Dendritic cell treated with granulocyte-macrophage colony-stimulating factor and Interleukin-4, amounts not matched to agents 40 ng/mL and 50 ng/mL, for 4 days (primary cell): ENCODE data around the gene IQCE.
"Not testable (repeated sequence)": the region's sequence is repeated elsewhere in the genome, so short reads cannot be mapped to it uniquely, and the experiment has no call there.

Experiments used
- H3K27ac Mint-ChIP-seq: one replicate; pipeline ENCODE4 v1.8.0; 2022; ENCODE audit warnings: mild to moderate bottlenecking, mixed read lengths
- H3K27me3 Mint-ChIP-seq: one replicate; pipeline ENCODE4 v1.8.0; 2022; ENCODE audit warnings: mild to moderate bottlenecking, mixed read lengths
- H3K36me3 Mint-ChIP-seq: one replicate; pipeline ENCODE4 v1.8.0; 2022; ENCODE audit warnings: low read depth, mixed read lengths
- H3K4me1 Mint-ChIP-seq: one replicate; pipeline ENCODE4 v1.8.0; 2022; ENCODE audit warnings: low read depth, mixed read lengths
- H3K4me3 Mint-ChIP-seq: one replicate; pipeline ENCODE4 v1.8.0; 2022; ENCODE audit warnings: mild to moderate bottlenecking, moderate library complexity, mixed read lengths
- H3K9me3 Mint-ChIP-seq: one replicate; pipeline ENCODE4 v1.8.0; 2022; ENCODE audit warnings: mixed read lengths
- intact Hi-C: fragments of 100-400 bp; cut with micrococcal nuclease; formaldehyde crosslinking; loops from one replicate; pipeline ENCODE4 v1.15.0; 2022

Gene IQCE

GRCh38 chr7:2607122-2607922, 48.5 kb downstream of the IQCE start:
- Mint-ChIP-seq H3K36me3 (peaks cover 47% of the 10 kb centered on the region), H3K4me3 (peak overlapping the region; percentile 59), H3K27ac (peak overlapping the region; percentile 99), H3K27me3 (no peaks in the 10 kb centered on the region), H3K9me3 (no peaks in the 10 kb centered on the region), H3K4me1 (peaks cover 77% of the 10 kb centered on the region)
- intact Hi-C loops: loop anchor here (5.0 kb wide), 1 partner anchor 40 kb away; no protein-coding TSS in a partner anchor

DNA sequence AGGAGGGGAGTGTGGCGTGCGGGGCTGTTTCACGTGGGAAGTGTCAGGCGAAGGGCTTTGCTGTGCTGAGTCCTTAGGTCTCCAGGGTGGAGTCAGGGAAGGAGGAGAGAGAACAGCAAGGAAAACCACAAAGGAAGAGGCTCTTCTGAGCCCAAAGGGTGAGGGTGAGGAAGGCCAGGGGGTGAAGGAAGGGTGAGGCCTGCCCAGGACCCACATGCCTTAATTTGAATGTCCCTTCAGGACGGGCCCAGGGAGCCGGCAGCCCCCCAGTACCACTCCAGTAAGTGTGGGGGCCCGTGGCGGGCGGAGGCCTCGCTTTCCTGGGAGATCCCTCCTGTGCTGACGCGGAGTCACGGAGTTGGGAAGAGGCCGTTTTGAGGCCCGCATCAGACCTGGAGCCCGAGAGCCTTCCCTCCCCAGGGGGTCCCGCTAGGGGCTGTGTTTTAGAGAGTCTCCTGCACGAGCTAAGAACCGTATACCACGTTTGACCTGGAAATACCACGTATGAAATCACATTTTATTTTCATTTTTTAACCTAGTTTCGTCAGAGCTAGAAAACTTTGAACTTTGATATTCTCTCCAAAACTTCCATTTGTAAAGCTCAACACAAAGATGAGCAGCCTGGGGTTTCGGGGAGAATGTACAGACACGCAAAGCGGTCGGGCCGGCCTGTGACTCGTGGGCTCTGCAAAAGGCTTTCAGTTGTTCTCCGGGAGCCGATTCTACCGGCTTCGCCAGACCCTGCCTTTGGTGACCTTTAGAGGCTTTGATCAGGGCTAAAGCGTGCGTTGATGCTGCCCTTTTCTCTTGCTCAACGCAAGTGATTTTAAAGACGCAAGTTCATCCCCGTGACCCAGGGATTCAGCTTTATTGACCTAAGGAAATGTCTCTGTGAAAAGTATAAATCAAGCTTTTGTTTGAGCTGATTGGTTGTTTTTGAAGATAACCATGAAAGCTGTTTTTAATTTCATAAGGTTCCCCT, 49.4 kb downstream of the IQCE start:
- Mint-ChIP-seq H3K4me3 (peak overlapping the region; percentile 66), H3K27me3 (peaks cover under 1% of the 10 kb centered on the region), H3K9me3 (no peaks in the 10 kb centered on the region), H3K36me3 (peaks cover 38% of the 10 kb centered on the region), H3K27ac (peak overlapping the region; percentile 99), H3K4me1 (peaks cover 77% of the 10 kb centered on the region)
- intact Hi-C loops: loop anchor here (5.0 kb wide), 1 partner anchor 39 kb away; no protein-coding TSS in a partner anchor

GRCh38 chr7:2608921-2609411, 50.2 kb downstream of the IQCE start:
- H3K36me3 Mint-ChIP-seq: peaks cover 31% of the 10 kb centered on the region
- H3K9me3 Mint-ChIP-seq: no peaks in the 10 kb centered on the region
- H3K27ac Mint-ChIP-seq: peak overlapping the region; percentile 99
- H3K27me3 Mint-ChIP-seq: peaks cover 5% of the 10 kb centered on the region
- peaks cover 82% of the 10 kb centered on the region for H3K4me1 Mint-ChIP-seq
- intact Hi-C loops: loop anchor here (5.0 kb wide), 1 partner anchor 38 kb away; no protein-coding TSS in a partner anchor
- peak overlapping the region; percentile 66 for H3K4me3 Mint-ChIP-seq

GRCh38 chr7:2609646-2610045, 50.9 kb downstream of the IQCE start:
- Mint-ChIP-seq H3K4me3 (peak overlapping the region; percentile 66), H3K4me1 (peaks cover 88% of the 10 kb centered on the region), H3K27ac (peak overlapping the region; percentile 99), H3K36me3 (peaks cover 26% of the 10 kb centered on the region)
- intact Hi-C loops: loop anchor here (5.0 kb wide), 1 partner anchor 38 kb away; no protein-coding TSS in a partner anchor
- not testable (repeated sequence) for H3K27me3 Mint-ChIP-seq, H3K9me3 Mint-ChIP-seq

GRCh38 chr7:2610466-2610865, 51.7 kb downstream of the IQCE start:
- intact Hi-C loops: no loop called here
- H3K4me1 Mint-ChIP-seq: peaks cover 90% of the 10 kb centered on the region
- H3K36me3 Mint-ChIP-seq: peaks cover 21% of the 10 kb centered on the region
- no peaks in the 10 kb centered on the region for H3K9me3 Mint-ChIP-seq
- H3K27me3 Mint-ChIP-seq: peaks cover 13% of the 10 kb centered on the region
- peak overlapping the region; percentile 34 for H3K4me3 Mint-ChIP-seq
- H3K27ac Mint-ChIP-seq: peak overlapping the region; percentile 99

DNA sequence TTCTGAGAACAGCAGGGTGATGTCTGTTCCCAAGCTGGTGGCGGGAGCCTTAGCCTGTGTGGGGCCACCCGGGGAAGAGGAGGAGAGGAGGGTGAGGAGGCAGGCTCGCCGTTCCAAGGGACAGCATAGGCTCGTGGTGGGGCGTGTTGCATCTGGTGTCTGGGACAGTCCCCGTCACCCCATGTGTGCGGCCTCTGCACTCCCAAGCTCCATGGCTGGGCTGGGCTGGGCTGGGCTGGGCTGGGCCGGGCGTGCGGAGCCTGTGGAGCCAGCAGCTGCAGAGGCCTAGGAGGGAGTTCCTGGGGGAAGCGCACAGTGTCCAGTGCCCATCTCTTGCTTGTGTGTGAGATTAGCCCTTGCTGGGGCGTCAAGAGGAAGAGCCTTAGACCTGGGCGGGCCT, 52.1 kb downstream of the IQCE start:
- peaks cover 86% of the 10 kb centered on the region for H3K4me1 Mint-ChIP-seq
- peaks cover 13% of the 10 kb centered on the region for H3K27me3 Mint-ChIP-seq
- peak overlapping the region; percentile 99 for H3K27ac Mint-ChIP-seq
- H3K36me3 Mint-ChIP-seq: peaks cover 16% of the 10 kb centered on the region
- no peaks in the 10 kb centered on the region for H3K9me3 Mint-ChIP-seq
- no peak overlapping the region for H3K4me3 Mint-ChIP-seq
- intact Hi-C loops: no loop called here

GRCh38 chr7:2611401-2611800, 52.6 kb downstream of the IQCE start:
- peaks cover 13% of the 10 kb centered on the region for H3K27me3 Mint-ChIP-seq
- H3K36me3 Mint-ChIP-seq: peaks cover 15% of the 10 kb centered on the region
- intact Hi-C loops: no loop called here
- no peak overlapping the region for H3K4me3 Mint-ChIP-seq
- peak overlapping the region; percentile 99 for H3K27ac Mint-ChIP-seq
- H3K4me1 Mint-ChIP-seq: peaks cover 81% of the 10 kb centered on the region
- no peaks in the 10 kb centered on the region for H3K9me3 Mint-ChIP-seq

GRCh38 chr7:2611922-2612321, 53.1 kb downstream of the IQCE start:
- H3K4me3 Mint-ChIP-seq: no peak overlapping the region
- intact Hi-C loops: no loop called here
- H3K27ac Mint-ChIP-seq: peak overlapping the region; percentile 99

GRCh38 chr7:2612445-2613097, 53.8 kb downstream of the IQCE start:
- H3K4me1 Mint-ChIP-seq: peaks cover 74% of the 10 kb centered on the region
- peak overlapping the region; percentile 99 for H3K27ac Mint-ChIP-seq
- no peak overlapping the region for H3K4me3 Mint-ChIP-seq
- H3K27me3 Mint-ChIP-seq: peaks cover 14% of the 10 kb centered on the region
- H3K9me3 Mint-ChIP-seq: no peaks in the 10 kb centered on the region
- intact Hi-C loops: no loop called here
- peaks cover 15% of the 10 kb centered on the region for H3K36me3 Mint-ChIP-seq

More at GRCh38 chr7:2611922-2612321, 53.1 kb downstream of the IQCE start:
- Mint-ChIP-seq H3K9me3 (no peaks in the 10 kb centered on the region), H3K36me3 (peaks cover 15% of the 10 kb centered on the region), H3K27me3 (peaks cover 13% of the 10 kb centered on the region), H3K4me1 (peaks cover 76% of the 10 kb centered on the region)

DNA sequence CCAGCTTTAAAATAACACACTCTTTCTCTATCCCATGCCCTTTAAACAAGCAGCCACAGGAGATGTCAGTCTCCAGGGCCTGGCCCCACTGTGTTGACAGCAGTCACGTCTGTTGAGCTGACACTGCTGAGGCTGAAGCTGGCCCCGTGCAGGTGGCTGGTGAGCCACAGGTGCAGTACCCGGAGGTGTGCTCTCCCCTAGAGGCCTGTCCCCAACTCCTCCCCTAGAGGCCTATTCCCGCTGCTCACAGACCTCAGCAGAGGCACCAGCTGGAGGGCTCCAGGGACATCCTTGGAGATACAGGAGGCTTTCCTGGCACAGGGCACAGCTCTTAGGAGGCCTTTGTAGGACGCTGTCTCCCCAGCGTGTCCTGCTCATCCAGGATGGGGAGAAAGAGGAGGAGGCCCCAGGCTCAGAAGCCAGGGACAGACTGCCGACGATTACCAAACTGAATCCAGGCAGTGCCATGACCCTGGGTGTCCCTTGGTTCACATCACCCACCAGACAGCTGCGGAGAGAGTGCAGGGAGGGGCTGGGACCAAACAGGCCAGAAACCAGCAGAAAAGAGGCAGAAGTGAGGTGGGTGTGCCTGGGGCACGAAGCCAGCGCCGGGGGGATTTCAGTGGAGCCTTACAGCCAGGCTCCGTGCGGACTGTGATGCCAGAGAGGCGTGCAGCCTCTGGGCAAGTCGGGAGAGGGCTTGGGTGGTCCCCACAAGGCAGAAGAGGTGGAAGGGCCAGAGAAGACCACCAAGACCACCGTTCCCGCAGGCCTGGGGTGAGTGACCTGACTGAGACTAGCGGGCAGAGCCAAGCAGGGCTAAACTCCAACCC, 54.5 kb downstream of the IQCE start:
- Mint-ChIP-seq H3K9me3 (no peaks in the 10 kb centered on the region), H3K27ac (peak overlapping the region; percentile 20)
- intact Hi-C loops: no loop called here

DNA sequence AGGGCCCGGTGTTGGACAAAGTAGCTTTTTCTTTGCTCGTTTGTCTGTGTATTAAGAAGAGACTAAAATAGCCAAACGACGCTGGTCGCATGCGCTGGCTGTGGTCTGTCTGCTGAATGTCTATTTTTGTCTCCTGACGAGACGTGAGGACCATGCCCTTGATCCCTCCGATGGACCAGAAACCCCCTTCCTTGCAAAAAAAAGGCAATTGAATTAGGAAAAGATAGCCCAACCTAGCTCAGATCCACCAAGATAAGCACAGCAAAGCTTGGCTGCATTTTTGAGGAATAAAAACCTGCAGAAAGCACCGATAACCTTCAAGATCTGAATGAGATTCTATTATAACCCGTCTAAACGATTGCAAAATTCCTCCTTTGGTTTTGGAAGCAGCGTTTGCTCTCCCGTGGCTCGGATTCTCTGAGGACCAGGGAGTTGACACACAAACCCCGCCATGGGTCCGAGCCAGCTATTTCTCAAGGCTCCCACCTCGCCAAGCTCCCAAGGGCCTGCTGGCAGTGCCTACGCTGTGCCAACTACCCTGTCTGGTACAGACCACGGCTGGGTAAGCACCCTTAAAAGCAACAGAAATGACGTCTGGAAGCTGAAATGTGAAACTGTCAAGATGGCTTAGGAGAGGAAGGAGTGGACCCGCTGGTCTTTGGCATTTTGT, 55.3 kb downstream of the IQCE start:
- peak overlapping the region; percentile 11 for H3K4me3 Mint-ChIP-seq
- H3K27ac Mint-ChIP-seq: peak overlapping the region; percentile 27
- H3K36me3 Mint-ChIP-seq: peaks cover 15% of the 10 kb centered on the region
- peaks cover 70% of the 10 kb centered on the region for H3K4me1 Mint-ChIP-seq
- no peaks in the 10 kb centered on the region for H3K9me3 Mint-ChIP-seq
- intact Hi-C loops: no loop called here
- H3K27me3 Mint-ChIP-seq: peaks cover 20% of the 10 kb centered on the region

More for the DNA sequence above, 54.5 kb downstream of the IQCE start:
- Mint-ChIP-seq H3K27me3 (peaks cover 20% of the 10 kb centered on the region), H3K36me3 (peaks cover 15% of the 10 kb centered on the region), H3K4me1 (peaks cover 75% of the 10 kb centered on the region), H3K4me3 (no peak overlapping the region)

DNA sequence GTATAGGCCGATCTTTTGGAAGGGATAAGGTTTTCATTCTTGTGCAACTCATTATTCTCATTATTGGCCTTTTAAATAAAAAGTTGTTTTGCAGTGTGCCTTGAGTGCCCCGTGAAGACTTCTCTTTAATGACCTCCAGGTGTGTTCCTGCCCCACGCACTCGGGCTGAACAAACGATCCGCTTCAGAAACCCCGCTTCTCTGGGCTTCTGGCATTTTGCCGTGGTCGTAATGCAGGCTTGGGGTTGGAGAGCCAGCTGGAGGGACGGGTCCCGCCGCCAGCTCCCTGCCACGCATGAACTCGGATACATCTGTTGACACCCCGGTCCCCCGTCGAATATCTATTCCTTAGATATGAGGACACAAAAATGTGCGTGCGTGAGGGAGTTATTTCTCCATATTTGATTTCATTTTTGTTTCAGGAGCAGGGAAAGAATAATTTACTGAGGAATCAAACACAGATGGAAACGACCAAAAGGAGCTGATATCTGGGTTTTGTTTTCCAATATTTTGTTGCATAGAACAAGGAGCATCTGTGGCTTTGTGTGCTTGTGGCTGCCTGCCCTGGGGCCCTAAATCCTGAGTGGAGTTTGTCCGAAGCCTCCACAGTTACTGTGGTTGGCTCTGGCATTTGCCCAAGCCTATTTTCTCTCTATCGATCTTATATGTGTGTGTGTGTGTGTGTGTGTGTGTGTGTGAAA, 56.0 kb downstream of the IQCE start:
- intact Hi-C loops: no loop called here
- peaks cover 21% of the 10 kb centered on the region for H3K27me3 Mint-ChIP-seq
- H3K9me3 Mint-ChIP-seq: no peaks in the 10 kb centered on the region
- H3K4me3 Mint-ChIP-seq: no peak overlapping the region
- peaks cover 63% of the 10 kb centered on the region for H3K4me1 Mint-ChIP-seq
- H3K27ac Mint-ChIP-seq: peak overlapping the region; percentile 37
- peaks cover 15% of the 10 kb centered on the region for H3K36me3 Mint-ChIP-seq
